Measurements from ENCODE around the gene FBXO21. TPM values are rescaled to one million over a fixed set of nuclear protein-coding genes. Genes with fewer than 3 reads are reported as not detected.

The FBXO21 gene
- 117 and 164 TPM in 2 replicates for total RNA-seq (2014; rRNA removed; shearing (Covaris generic))

GRCh38 chr12:117190210-117190781 lies at the start of gene FBXO21:
Gene FBXO21 (minus strand): TSS chr12:117190470. CDS start chr12:117190456, 14 bp downstream.

Other genes with a start within 250 kb of the FBXO21 start
- gene TESC, start 91.1 kb downstream of the FBXO21 start, total RNA-seq (2014; rRNA removed; shearing (Covaris generic)), result 17.3 and 17.4 TPM in 2 replicates
- not detected in 2 replicates for gene NOS1, start 171.2 kb upstream of the FBXO21 start, total RNA-seq (2014; rRNA removed; shearing (Covaris generic))

All from A375 (cell line).